T-helper 22 cell (primary cell): ENCODE results near the gene DNAJC6.
"Not testable (repeated sequence)": the region's sequence is repeated elsewhere in the genome, so short reads cannot be mapped to it uniquely, and the experiment has no call there.

ENCODE experiments used
- DNase-seq: peaks from one replicate; pipeline ENCODE4 v3.0.0-alpha.2; 2020; ENCODE audit warnings: low read depth

Gene DNAJC6

DNA sequence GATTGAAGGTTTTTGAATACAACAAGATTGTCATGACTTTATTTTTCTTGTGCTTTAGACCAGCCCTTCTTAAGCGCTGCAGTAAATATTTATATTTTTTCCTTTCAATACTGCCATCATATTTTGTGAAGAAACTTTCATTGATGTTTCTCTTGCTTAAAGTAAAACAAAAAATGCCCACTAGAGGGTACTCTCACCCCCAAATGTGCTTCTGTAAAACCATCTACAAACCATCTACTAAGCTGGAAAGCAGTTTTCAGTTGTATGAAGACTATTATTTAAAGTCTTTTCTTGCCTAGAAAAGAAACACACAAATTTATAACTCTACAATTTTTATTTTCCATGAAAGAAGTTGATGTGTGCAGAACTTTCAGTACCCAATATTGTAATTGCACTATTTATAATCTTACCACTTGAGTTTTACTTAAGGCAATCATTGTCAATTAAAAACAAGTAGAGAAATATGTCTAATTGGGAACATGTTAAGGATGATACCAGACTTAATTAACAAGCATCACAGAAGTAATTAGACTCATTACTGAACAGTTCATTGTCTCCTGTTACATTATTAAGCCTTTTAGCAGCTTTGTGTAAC, 121.9 kb downstream of the DNAJC6 start:
- no peak for DNase-seq

DNA sequence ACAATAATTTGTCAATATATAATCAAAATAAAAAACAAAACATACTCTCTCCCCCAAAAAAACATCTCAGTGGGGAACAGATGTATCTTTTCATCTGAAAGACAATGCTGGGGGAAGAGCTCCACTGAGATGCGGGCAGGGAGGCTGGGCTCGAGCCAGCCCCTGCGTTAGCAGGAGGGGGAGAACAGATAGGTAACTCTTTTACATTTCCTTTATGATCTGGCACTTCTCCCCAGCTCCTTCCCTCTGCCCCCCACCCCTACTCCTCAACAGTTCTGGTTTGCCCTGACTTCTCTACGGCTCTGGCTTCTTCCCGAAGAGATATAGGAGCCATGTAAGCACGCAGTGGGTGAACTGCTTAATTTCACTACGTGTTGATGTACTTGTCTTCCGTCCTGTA, 123.6 kb downstream of the DNAJC6 start:
- no peak for DNase-seq

DNA sequence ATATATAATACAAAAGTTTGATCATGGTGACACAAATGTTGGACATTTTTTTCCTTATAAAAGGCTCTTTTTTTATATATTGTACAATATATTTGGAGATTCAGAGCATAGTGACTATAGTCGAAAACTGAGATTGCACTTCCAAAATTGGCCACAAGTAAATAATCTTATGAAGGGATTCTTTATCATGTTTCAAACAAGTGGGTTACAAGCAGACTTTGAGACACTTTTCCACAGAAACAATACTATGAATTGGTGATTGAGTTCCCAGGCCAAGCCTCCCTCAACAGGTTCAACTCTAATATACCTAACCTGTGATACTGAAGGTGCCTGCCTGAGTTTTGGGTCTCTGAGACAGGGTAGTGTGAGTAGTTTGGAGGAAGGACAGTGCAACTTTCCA, 124.9 kb downstream of the DNAJC6 start:
- DNase-seq, result no peak

DNA sequence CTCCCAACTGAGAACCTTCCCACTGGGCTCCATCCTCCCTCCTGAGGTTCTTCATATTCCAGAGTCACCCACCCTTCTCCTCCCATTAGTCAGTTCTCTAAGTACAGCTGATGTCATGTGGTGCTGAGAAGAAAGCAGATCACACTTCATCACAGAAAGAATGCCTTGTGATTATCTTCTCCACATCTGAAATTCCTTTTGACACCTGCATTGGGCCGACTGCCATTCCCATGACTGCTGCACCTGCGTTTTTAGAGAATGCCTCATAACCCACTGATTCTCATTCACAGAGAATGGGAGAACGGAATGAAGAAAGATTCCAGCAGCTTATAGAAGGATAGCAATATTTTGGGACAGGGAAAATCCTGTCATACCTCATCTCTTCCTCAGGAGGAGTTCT, 125.4 kb downstream of the DNAJC6 start:
- no peak for DNase-seq

DNA sequence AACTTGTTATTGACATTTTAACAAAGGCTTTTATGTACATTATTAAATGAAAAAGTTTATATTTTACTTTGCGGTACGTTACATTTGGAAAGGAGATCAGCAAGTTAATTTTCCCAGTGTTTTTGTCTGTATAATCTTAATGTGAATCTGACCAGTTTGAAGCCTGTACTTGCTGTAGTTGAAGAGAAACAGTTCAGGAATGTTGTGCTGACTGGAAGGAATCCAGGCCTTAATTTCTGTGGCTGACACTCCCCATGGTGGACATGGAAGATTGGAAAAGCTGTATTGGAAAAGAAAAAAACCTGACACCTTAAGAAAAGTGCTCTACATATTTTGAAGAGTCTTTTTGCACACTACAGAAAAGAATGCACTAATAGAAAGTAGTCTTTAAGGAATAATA, 126.6 kb downstream of the DNAJC6 start:
- no peak for DNase-seq

DNA sequence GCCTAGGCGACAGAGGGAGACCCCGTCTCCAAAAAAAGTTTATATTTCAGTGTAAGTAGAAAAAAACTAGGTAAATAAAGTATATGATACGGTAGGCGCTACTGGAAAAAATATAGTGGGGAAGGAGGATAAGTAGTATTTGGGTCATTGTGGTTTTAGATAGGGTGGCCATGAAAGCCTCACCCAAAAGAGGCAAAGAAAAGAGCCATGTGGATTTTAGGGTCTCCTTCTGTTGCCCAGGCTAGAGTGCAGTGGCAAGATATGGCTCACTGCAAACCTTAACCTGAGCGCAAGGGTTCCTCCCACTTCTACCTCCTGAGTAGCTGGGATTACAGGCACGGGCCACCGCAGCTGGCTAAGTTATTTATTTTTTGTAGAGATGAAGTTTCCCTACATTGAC, 128.3 kb downstream of the DNAJC6 start:
- no peak for DNase-seq

DNA sequence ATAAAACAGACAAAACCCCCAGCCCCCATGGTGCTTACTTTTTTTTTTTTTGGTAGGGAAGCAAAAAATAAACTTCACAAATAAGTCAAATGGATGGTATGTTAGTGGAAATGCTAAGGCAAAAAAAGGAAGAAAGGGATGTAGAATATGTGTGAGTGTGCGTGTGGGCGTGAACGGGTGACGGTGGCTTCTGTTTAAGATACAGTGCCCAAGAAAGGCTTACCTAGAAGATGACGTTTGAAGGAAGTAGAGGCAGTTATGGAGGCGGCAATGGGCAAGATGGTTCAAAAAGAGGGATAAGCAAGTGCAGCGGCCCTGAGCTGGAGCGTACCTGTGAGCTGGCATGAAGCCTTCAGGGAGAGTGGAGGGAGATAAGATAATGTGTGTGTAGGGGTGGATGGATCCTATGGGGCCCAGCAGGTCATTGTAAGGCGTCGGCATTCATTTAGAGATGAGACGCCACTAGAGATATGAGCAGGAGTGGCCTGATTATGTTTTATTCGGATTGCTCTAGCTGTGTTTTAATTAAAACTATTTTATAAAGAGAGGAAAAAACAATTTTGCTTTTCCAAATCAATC, 131.1 kb downstream of the DNAJC6 start:
- DNase-seq, result no peak

DNA sequence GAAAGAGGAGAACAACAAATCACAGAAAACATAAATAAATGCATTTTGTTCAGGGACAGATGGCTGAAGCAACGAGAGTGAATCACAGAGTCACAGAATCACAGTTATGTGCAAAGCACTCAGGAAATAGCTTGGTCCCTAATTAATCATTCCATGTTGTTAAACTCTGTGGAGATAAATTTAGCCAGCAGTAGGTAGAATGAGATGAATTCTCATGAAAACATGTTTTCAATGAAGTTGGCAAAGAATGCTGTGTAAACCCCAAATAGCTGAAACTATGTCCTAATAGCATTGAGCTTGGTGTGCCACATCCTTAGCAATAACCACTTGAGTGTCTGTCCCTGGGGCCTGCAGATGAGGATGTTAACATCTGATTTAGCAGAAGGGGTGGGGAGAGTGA, 131.6 kb downstream of the DNAJC6 start:
- no peak for DNase-seq

DNA sequence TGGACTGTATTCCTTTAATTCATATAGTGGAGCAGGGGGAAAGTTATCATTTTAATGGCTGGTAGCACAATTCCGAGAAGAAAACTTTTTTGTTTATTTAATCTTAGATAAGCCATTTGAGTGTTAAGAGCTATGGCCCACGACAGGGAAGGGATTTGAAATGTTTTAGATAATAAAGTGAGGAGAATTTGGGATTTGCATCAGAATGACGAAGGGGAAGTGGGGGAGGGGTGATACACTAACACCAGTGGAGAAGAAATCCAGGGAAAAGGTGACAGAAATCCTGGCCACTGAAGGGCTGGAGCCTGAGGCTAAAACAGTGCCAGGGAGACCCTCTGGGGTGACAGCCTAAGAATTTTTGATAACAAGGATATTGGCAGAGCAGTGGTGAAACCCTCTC, 132.1 kb downstream of the DNAJC6 start:
- no peak for DNase-seq

DNA sequence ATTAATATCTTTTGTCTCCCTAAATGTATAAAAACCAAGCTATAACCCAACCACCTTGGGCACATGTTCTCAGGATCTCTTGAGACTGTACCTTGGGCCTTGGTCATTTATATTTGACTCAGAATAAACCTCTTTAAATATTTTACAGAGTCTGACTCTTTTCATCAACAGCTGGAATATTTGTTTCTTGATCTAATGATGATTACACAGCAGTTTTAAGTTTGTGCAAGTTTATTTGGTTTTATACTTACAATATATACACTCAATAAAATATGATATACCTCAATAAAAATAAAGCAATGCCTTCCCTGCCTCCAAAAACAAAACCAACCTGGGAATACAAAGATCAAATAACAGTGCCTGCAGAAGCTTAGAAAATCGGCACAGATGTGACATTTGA, 133.1 kb downstream of the DNAJC6 start:
- DNase-seq, result no peak

DNA sequence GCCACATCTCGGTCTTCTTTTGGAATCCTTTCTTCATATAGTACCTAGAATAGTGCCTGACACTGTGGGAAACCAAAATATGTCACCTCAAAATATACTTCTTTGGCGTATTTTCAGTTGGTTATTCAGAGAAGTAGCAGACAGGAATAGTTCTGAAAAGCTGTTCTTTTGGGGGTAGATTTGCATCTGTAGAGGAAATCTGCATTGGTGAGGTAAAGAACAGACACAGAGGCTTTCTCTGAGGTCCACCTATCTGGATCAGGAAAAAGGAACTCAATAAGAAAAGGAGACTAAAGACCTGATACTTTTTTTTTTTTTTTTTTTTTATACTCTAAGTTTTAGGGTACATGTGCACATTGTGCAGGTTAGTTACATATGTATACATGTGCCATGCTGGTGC, 134.3 kb downstream of the DNAJC6 start:
- DNase-seq, result no peak

DNA sequence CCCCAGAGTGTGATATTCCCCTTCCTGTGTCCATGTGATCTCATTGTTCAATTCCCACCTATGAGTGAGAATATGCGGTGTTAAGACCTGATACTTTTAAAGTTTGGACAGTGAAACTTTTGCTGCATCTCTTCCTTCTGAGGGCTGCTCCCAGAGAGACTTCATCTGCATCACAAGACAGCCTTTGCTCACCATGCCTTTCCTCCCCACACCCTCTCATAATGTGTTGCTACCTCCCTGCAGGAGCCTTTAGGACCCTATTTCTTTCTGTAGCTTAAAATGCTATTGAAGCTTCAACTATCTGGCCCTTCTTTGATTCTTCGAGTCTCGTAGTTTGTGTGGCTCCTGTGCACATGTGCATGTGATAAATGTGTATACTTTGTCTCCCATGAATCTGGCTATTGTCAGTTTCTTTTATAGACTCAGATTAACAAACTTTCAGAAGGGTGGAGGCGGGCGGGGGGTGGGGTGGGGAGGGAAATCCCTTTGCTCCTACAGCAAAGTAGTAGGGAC, 134.8 kb downstream of the DNAJC6 start:
- no peak for DNase-seq

DNA sequence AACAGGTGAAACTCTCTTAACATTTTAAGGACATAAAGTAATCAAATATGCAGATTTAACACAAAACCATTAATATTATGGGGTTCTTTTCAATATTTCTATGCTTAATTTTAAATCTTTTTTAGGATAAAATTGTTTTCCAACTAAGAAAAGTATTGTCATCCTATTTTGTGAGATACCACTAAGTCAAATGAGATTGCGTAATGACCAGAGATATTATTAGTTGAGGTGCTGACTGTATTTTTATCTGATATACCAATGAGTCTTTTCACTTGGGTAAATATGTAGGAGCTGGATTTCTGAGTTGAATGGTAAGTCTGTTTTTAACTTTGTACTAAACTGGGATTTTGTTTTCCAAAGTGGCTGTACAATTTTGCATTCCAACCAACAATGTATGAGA, 136.5 kb downstream of the DNAJC6 start:
- DNase-seq, result no peak

DNA sequence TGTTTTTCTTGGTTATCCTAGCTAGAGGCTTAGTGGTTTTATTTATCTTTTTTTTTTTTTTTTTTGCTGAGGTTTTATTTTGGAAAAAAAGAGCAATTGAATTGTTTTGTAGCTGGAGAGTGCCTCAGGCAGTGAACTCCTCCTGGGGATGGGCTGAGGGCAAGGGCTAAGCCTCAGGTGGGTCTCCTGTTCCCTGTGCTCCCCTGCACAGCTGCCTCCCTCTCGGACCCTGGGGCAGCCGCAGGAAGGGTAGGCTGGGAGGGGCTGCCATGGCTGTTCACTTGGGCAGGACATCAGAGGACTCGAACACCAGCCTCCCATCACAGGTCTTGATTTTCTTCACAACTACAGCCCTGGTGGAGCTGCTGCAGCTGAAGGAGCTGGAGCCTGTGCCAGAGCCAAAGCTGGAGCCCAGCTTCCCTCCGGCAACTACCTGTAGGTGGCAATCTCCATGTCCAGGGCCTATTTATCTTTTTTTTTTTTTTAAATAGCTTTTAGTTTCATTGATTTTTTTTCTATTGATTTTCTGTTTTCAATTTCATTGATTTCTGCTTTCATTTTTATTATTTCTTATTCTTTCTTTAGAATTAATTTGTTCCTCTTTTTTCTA, 140.0 kb downstream of the DNAJC6 start:
- DNase-seq, result no peak

DNA sequence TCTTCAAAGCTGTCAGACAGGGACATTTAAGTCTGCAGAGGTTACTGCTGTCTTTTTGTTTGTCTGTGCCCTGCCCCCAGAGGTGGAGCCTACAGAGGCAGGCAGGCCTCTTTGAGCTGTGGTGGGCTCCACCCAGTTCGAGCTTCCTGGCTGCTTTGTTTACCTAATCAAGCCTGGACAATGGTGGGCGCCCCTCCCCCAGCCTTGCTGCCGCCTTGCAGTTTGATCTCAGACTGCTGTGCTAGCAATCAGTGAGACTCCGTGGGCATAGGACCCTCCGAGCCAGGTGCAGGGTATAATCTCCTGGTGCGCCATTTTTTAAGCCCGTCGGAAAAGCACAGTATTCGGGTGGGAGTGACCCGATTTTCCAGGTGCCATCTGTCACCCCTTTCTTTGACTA, 146.3 kb downstream of the DNAJC6 start:
- DNase-seq, result not testable (repeated sequence)

DNA sequence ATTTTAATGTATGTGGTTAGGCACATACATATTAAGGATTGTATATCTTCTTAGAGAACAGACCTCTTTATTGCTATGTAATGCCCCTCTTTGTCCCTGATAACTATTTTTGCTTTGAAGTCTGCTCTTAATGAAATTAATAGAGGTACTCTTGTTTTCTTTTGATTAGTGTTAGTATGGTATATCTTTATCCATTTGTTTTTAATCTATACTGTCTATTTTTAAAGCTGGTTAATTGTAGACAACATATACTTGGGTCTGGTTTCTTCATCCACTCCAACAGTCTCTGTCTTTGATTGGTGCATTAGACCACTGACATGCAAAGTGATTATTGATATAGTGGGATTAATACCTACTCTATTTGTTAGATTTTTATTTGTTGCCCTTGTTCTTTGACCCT, 147.1 kb downstream of the DNAJC6 start:
- no peak for DNase-seq

DNA sequence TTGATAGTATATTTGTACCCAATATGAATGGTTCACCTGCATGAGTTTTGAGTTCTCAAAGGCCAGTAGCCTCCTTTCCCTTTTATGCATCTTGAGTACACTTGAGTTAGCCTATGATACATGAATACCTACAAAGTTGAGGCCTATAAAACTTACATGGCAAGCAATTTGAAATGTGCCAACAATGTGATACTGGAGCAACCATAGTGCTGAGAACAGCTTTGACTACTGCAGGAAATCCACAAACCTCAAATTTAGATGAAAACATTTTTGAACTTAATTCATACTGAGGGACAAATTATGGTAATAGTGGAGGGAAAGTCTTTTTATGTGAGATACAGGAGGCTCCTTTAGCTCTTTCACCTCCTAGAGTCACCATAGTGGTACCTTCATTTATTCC, 148.5 kb downstream of the DNAJC6 start:
- no peak for DNase-seq

DNA sequence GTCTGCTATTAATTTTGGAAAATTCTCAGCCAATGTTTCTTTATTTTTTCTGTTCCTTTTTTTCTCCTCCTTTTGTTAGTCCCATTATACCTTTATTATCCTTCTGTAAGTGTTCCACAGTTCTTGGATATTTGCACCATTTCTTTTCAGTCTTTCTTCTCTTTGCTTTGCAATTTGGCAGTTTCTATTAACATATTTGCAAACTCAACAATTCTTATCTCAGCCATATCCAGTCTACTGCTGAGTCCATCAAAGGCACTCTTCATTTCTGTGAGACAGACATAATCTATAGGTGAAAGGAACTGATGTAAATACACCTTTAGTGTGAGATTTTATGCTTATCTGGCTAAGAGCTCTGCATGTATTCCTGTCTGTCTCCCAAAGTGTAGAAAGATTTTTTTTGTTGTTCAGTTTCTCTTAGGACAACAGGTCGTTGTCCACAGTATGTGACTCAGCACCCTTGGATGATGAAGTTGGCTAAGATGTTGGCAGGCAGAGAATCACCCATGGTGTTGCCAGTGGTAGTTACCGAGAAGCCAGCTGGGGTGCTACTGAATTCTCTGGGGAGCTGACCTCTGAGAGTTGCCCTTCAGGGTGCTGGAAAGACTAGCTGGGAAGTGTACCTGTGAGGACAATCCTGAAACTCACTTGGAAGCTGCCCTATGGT, 149.5 kb downstream of the DNAJC6 start:
- no peak for DNase-seq

DNA sequence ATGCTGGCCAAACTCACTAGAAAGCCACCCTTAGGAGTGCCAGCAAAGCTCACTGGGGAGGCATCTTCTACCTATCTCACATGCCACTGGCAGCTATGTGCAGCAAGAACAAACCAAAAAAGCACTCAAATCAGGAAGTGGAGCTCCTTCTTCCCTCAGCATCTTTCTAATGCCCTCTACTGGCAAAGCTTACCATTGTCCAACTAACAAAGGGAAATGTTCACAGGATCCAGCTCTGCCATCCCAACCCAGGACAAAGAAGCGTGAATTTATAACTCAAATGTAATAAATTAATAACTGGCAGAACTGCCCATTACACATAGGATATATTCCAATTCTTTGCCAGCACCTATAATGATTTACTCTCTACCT, 150.0 kb downstream of the DNAJC6 start:
- no peak for DNase-seq
